Measurements from ENCODE around the gene GPAT3. TPM values are rescaled to one million over a fixed set of nuclear protein-coding genes. Genes with fewer than 3 reads are reported as not detected.

The GPAT3 gene
- total RNA-seq, 4 donors from 2014 or later = 11.8 to 23.4 (median 21.0) TPM

- no peak for ATAC-seq (ENCODE audit: low FRiP score)
- TF ChIP-seq CTCF (IDR thresholded peaks at IDR 0.05) = no peak
These were observed 73.5 kb downstream of the GPAT3 start for GRCh38 chr4:83609365-83609764.

GRCh38 chr4:83610729-83611128, 74.8 kb downstream of the GPAT3 start:
- no peak for TF ChIP-seq CTCF (IDR thresholded peaks at IDR 0.05)
- DNase-seq (ENCODE audit: low spot score) = no peak
- no peak for ATAC-seq (ENCODE audit: low FRiP score)

More at GRCh38 chr4:83609365-83609764, 73.5 kb downstream of the GPAT3 start:
- DNase-seq (ENCODE audit: low spot score) = no peak

GRCh38 chr4:83613023-83613422, 77.1 kb downstream of the GPAT3 start:
- no peak for DNase-seq (ENCODE audit: low spot score)
- no peak for TF ChIP-seq CTCF (IDR thresholded peaks at IDR 0.05)
- no peak for ATAC-seq (ENCODE audit: low FRiP score)

GRCh38 chr4:83613994-83614393, 78.1 kb downstream of the GPAT3 start:
- DNase-seq (ENCODE audit: low spot score) (no peak), ATAC-seq (ENCODE audit: low FRiP score) (no peak)
- TF ChIP-seq CTCF (IDR thresholded peaks at IDR 0.05) = no peak

- no peak for ATAC-seq (ENCODE audit: low FRiP score)
- no peak for DNase-seq (ENCODE audit: low spot score)
- TF ChIP-seq CTCF (IDR thresholded peaks at IDR 0.05) = no peak
These were observed 80.3 kb downstream of the GPAT3 start for GRCh38 chr4:83616252-83616651.

GRCh38 chr4:83617371-83618035, 81.6 kb downstream of the GPAT3 start:
- no peak for TF ChIP-seq CTCF (IDR thresholded peaks at IDR 0.05)
- no peak for DNase-seq (ENCODE audit: low spot score)
- ATAC-seq (ENCODE audit: low FRiP score) = no peak

GRCh38 chr4:83618431-83618830, 82.5 kb downstream of the GPAT3 start:
- no peak for TF ChIP-seq CTCF (IDR thresholded peaks at IDR 0.05)
- peak; percentile 54 for ATAC-seq (ENCODE audit: low FRiP score)
- DNase-seq (ENCODE audit: low spot score) = no peak

Data from omental fat pad (tissue), 4 donors.